Peyer's patch (tissue), 4 donors: ENCODE data around the gene ITGB8.

Experiments
- CTCF ChIP-seq, 6 experiments: fragments of 450-650 bp in 4 of 6; fragments of 200-600 bp in 2 of 6; sonication (generic) in 1 of 6; IDR thresholded peaks; one replicate each; pipeline ENCODE4 v1.5.1; 2017 to 2019; ENCODE audit warnings: antibody characterized with exemption in 6 of 6, mild to moderate bottlenecking in 3 of 6, moderate library complexity in 1 of 6
- POLR2A ChIP-seq, 2 donors: fragments of 450-650 bp; IDR thresholded peaks; one replicate each; pipeline ENCODE4 v1.5.1; 2017; ENCODE audit warnings: antibody characterized with exemption in 2 of 2, mild to moderate bottlenecking in 2 of 2, moderate library complexity in 2 of 2

- TF ChIP-seq CTCF (IDR thresholded peaks at IDR 0.05), result no peak
- no peak for TF ChIP-seq POLR2A (IDR thresholded peaks at IDR 0.05)
Measured at GRCh38 chr7:20458521-20458920, 127.8 kb downstream of the ITGB8 start.
